Endothelial cell of umbilical vein (primary cell): Measurements from ENCODE around the gene SOWAHD.
"Not testable (repeated sequence)": the region's sequence is repeated elsewhere in the genome, so short reads cannot be mapped to it uniquely, and the experiment has no call there.

ENCODE experiments used
- EZH2 ChIP-seq: IDR thresholded peaks from 2 replicates; pipeline ENCODE4 v1.6.1; 2012; ENCODE audit warnings: borderline replicate concordance, low read depth, mild to moderate bottlenecking, moderate library complexity, low read length, inconsistent platforms; ENCODE audit not compliant: severe bottlenecking
- FOS ChIP-seq: IDR thresholded peaks from 2 replicates; pipeline ENCODE4 v1.6.1; 2011; ENCODE audit warnings: mild to moderate bottlenecking, low read length, moderate library complexity, borderline replicate concordance; ENCODE audit not compliant: insufficient read depth
- GATA2 ChIP-seq: IDR thresholded peaks from 2 replicates; pipeline ENCODE4 v1.7.0; 2011; ENCODE audit warnings: low read depth, mild to moderate bottlenecking, moderate library complexity, mixed read lengths, low read length; ENCODE audit not compliant: insufficient read length, insufficient read depth
- JUN ChIP-seq: IDR thresholded peaks from 2 replicates; pipeline ENCODE4 v1.6.1; 2011; ENCODE audit warnings: borderline replicate concordance, low read depth; ENCODE audit not compliant: insufficient read length, insufficient read depth
- MYC ChIP-seq: IDR thresholded peaks from one replicate; pipeline ENCODE4 v1.6.1; 2011; ENCODE audit warnings: mild to moderate bottlenecking, low read depth, low read length
- POLR2A ChIP-seq: IDR thresholded peaks from 2 replicates; pipeline ENCODE4 v1.6.1; 2012; ENCODE audit warnings: low read depth, mild to moderate bottlenecking, control low read depth, low read length
- POLR2AphosphoS5 ChIP-seq: IDR thresholded peaks from 2 replicates; pipeline ENCODE4 v1.6.1; 2012; ENCODE audit warnings: low read depth, mild to moderate bottlenecking, control low read depth, low read length, moderate library complexity; ENCODE audit not compliant: insufficient read depth
- TF ChIP-seq, protein P1 (sequence below), 2 donors: IDR thresholded peaks; 1 replicate in 1 of 2; 2 replicates in 1 of 2; pipeline ENCODE4 v1.5.1; 2011; ENCODE audit warnings: low read length in 2 of 2, mild to moderate bottlenecking in 2 of 2, moderate library complexity in 2 of 2, control low read depth in 1 of 2, inconsistent platforms in 1 of 2, low read depth in 1 of 2; ENCODE audit not compliant: insufficient read depth in 1 of 2; ENCODE audit errors: extremely low read depth in 1 of 2
- TF ChIP-seq, protein P2 (sequence below): IDR thresholded peaks from 2 replicates; pipeline ENCODE4 v1.6.1; 2011; ENCODE audit not compliant: insufficient read depth, insufficient read length

DNA sequence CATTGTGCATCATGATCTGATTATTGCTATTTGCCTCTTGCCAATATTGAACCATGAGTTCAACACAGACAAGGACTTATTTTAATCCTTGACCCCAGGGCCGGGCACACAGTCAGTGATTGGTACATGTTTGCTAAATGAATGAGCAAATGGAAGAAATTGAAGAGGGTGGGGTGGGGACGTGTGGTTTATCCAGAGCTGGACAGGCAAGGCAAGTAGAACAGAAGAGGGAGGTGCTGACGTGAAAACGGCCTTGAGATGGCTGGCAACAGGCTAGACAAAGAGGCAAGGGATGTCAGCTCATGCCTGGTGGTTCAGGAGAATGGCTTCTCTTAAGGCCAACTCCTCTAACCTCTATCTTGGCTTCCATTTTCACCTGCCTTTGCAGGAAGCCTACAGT is 50.1 kb downstream of the SOWAHD start:
- TF ChIP-seq, protein P1, sequence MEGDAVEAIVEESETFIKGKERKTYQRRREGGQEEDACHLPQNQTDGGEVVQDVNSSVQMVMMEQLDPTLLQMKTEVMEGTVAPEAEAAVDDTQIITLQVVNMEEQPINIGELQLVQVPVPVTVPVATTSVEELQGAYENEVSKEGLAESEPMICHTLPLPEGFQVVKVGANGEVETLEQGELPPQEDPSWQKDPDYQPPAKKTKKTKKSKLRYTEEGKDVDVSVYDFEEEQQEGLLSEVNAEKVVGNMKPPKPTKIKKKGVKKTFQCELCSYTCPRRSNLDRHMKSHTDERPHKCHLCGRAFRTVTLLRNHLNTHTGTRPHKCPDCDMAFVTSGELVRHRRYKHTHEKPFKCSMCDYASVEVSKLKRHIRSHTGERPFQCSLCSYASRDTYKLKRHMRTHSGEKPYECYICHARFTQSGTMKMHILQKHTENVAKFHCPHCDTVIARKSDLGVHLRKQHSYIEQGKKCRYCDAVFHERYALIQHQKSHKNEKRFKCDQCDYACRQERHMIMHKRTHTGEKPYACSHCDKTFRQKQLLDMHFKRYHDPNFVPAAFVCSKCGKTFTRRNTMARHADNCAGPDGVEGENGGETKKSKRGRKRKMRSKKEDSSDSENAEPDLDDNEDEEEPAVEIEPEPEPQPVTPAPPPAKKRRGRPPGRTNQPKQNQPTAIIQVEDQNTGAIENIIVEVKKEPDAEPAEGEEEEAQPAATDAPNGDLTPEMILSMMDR (IDR thresholded peaks at IDR 0.05; ENCODE audit: extremely low read depth in 1 of 2, insufficient read depth in 1 of 2, low read depth in 1 of 2, low read length in 2 of 2), result not testable (repeated sequence)
- not testable (repeated sequence) for TF ChIP-seq POLR2A, JUN, EZH2, POLR2AphosphoS5, FOS, MYC, GATA2
- TF ChIP-seq, protein P2, sequence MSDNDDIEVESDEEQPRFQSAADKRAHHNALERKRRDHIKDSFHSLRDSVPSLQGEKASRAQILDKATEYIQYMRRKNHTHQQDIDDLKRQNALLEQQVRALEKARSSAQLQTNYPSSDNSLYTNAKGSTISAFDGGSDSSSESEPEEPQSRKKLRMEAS, result not testable (repeated sequence)
